Measurements from ENCODE around the gene PLD1.
"Not testable (repeated sequence)": the region's sequence is repeated elsewhere in the genome, so short reads cannot be mapped to it uniquely, and the experiment has no call there.

The PLD1 gene, protein sequence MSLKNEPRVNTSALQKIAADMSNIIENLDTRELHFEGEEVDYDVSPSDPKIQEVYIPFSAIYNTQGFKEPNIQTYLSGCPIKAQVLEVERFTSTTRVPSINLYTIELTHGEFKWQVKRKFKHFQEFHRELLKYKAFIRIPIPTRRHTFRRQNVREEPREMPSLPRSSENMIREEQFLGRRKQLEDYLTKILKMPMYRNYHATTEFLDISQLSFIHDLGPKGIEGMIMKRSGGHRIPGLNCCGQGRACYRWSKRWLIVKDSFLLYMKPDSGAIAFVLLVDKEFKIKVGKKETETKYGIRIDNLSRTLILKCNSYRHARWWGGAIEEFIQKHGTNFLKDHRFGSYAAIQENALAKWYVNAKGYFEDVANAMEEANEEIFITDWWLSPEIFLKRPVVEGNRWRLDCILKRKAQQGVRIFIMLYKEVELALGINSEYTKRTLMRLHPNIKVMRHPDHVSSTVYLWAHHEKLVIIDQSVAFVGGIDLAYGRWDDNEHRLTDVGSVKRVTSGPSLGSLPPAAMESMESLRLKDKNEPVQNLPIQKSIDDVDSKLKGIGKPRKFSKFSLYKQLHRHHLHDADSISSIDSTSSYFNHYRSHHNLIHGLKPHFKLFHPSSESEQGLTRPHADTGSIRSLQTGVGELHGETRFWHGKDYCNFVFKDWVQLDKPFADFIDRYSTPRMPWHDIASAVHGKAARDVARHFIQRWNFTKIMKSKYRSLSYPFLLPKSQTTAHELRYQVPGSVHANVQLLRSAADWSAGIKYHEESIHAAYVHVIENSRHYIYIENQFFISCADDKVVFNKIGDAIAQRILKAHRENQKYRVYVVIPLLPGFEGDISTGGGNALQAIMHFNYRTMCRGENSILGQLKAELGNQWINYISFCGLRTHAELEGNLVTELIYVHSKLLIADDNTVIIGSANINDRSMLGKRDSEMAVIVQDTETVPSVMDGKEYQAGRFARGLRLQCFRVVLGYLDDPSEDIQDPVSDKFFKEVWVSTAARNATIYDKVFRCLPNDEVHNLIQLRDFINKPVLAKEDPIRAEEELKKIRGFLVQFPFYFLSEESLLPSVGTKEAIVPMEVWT

DNA sequence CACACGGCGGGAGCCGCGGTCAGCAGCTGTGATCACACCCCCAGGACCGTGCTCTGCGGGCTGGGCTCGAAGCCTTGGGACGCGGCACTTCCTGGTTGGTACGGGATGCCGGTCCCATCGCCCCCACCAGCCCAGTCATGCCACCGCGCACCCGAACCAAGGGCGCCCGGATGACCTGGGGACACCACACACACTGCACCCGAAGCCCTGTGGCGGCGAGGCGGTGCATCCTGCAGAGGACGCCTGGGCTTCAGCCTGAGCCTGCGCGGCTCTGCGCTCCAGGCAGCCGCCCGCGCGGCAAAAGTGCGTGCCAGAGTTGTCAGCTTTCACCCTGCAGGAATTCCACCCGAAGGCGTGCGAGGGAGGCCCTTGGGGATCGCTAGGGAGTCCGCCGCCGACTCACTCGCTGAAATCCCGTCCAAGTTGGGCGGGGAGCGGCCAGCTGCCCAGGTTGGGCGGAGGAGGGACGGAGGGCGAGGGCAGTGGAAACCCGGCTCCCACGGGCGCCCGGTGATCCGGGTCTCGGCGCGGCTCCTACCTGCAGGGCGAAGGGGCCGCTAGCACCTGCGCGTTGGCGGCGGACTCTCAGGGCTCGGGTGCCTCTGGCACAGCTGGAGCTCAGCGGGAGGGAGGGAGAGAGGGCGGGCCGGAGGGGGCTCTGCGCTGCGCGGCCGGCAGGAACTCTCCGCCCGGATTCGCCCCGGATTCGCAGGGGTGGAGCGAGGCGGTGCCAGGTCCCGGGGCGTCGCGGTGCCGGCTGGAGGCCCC lies at the start of gene PLD1:
PLD1 (minus strand) TSS at position 623 of the 768 bp plus-strand sequence. CDS start 72,432 bp downstream, outside the sequence.
- peak; percentile 28 for DNase-seq

GRCh38 chr3:171858770-171859169 lies 48.5 kb upstream of the PLD1 start:
- DNase-seq: not testable (repeated sequence)

DNA sequence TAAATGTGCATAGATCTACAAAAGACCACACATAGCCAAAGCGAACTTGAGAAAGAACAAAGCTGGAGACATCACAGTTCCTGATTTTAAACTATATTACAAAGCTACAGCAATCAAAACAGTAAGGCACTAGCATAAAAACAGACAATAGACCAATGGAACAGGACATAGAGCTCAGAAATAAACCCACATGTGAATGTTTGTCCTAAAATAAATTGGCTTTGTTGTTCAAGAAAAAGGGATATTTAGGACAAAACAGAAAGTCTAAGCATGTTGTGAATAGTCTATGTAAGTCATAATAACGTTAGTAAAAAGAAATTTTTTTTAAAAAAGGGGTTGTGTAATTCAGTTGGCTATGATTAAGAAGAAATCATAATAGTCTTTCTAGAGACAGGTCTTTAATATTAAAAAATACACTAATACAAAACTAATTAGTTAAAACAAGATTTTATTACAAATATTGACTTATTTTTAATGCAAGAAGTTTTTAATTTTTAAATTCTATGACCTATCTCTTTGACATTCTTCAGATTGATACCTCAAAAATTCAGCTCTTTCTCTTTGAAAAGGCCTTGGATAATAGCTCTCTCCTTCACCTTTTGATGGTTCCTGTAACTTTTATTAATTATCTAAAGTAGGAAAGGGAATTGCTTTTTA lies 44.5 kb upstream of the PLD1 start:
- no peak for DNase-seq

DNA sequence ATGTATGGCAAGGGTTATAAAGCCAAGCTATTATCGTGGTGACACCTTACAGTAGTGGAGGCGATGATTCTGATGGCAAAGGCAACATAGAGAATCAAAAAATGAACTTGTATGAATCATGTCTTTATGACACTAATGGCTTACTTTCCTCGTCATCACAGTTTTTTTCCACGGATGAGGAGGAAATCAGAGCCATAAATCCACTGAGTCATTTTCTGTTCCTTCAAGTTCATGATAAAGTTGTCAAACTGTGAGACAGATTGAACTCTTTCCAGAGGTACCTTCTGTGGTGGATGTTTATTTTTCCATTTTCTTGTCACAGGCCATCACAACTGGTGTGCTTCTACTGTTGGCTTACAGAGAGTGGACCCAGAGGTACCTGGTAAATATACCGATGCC lies 41.4 kb upstream of the PLD1 start:
- no peak for DNase-seq

DNA sequence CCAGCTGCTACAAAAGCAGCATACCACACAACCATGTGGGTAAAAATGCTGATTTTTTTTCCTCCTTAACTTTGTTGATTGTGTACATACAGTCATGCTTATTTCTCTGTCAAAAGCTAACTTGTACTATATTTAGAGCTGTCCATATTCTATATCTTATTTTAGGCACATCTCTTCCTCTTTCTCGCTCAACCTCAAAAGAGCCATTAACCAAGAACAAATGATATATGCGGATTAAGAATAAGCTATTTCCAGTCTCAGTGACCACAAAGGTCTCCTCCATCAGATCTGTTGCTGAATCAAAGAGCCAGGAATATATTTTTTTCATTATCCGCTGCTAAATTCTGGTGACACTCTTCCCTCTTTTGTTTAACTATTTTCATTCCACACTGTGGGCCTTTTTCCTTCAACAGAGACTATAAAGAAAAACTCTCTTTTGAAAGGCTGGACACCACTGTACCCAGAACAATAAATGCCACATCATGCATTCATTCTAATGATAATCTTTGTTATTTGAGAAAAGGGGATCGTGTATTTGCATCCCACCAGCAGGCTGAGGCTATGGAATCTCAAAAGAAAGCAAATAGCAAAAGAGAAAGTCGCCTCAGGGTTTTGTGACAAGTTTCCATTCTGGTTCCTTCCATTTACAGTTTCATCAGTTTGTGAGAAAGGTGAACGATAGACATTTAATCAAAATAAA lies 40.8 kb upstream of the PLD1 start:
- no peak for DNase-seq

GRCh38 chr3:171850320-171850959 lies 40.2 kb upstream of the PLD1 start:
- DNase-seq: no peak

DNA sequence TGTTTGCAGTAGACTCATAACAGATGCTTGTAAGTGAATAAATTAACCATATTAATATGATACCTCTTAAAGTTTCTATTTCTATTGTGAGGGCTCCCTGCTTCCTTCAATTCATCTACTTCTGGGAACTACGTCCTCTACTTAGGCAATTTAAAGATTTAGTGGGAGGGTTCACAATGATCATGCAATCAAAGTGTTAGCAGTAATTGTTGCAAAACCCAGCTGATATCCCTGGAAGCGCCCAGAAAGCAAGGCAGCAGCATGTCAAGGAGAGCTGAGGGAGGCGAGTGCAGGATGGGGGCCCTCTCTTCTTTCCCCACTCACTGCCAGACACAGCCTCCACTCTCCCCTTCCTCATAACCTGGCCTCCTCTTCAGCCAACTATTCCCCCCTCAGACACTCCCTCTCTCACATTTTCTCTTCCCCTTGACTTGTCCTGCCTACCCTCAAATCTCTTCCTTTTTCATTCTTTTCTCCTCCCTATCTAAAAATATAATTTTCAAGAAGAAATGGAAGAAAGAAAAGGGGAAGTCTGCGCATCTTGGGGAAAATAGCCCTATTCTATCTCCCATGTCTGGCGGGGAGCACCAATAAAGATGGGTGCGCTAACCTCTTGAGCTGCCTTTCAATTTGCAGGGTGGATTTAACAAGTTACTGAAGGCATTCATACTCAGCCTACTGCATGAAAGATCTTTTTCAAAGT lies 39.5 kb upstream of the PLD1 start:
- DNase-seq: no peak

GRCh38 chr3:171847595-171848259 lies 37.4 kb upstream of the PLD1 start:
- DNase-seq: no peak

GRCh38 chr3:171847133-171847532 lies 36.9 kb upstream of the PLD1 start:
- DNase-seq: no peak

- no peak for DNase-seq
Observed at GRCh38 chr3:171846597-171846996, 36.3 kb upstream of the PLD1 start.

GRCh38 chr3:171845481-171846284 lies 35.4 kb upstream of the PLD1 start:
- DNase-seq: no peak

DNA sequence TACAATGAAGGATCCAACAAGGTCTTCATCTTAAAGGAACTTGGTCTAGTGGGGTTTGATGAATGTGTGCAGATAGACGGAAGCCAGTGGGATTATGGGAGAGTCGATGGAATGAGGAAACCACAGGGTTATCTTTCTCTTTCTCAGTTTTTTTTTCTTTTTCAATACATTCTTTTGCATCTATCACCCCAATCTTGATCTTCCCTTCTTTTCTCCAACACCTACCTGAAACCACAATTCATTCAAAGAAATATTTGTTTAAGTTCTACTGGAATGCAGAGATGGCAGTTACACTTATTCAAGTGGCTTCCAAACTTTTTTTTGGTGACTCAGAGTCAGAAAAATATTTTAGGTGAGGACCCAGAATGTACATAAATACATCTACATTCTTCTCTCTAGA lies 34.6 kb upstream of the PLD1 start:
- DNase-seq: no peak

GRCh38 chr3:171842864-171843518 lies 32.7 kb upstream of the PLD1 start, which contains the start of gene TMEM212:
Gene TMEM212 (plus strand): TSS chr3:171843349. CDS start chr3:171843384, 35 bp downstream.
- no peak for DNase-seq

GRCh38 chr3:171841620-171842000 lies 31.3 kb upstream of the PLD1 start:
- DNase-seq: no peak

- no peak for DNase-seq
Observed at GRCh38 chr3:171840811-171841619, 30.7 kb upstream of the PLD1 start.

- DNase-seq: no peak
Observed at GRCh38 chr3:171840445-171840810, 30.1 kb upstream of the PLD1 start.

DNA sequence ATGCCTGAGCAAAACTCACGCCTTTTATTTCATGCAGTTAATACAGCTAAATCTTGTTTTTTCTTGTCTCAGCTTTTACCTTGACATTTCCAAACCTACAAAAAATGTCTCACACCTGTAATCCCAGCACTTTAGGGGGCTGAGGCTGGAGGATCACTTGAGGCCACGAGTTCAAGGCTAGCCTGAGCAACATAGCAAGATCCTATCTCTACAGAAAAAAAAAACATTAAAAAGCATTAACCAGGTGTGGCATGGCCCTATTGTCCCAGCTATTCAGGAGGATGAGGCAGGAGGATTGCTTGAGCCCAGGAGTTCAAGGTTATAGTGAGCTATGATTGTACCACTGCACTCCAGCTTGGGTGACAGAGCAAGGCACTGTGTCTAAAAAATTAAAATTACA lies 29.0 kb upstream of the PLD1 start:
- no peak for DNase-seq

Data from stimulated activated naive CD4-positive, alpha-beta T cell treated with Interleukin-2 at 50 U/mL for 16 hours (primary cell).